Lower lobe of right lung (tissue), 2 donors: ENCODE results near the gene PCCA. TPM values are rescaled to one million over a fixed set of nuclear protein-coding genes. Genes with fewer than 3 reads are reported as not detected.

ENCODE experiments used
- ATAC-seq, 2 donors: fragments of 200-7000 bp; cut with Tn5 transposase; one replicate each; pipeline ENCODE4 v1.9.1; 2020 to 2022; ENCODE audit warnings: mild to moderate bottlenecking in 2 of 2, moderate library complexity in 2 of 2
- DNase-seq: peaks from one replicate; pipeline ENCODE4 v3.0.0-alpha.2; 2020
- H3K27ac ChIP-seq: fragments of 200-600 bp; one replicate; pipeline ENCODE4 v1.8.0; 2022
- H3K27me3 ChIP-seq: fragments of 200-600 bp; one replicate; pipeline ENCODE4 v1.8.0; 2022; ENCODE audit warnings: low read depth
- H3K36me3 ChIP-seq: fragments of 200-600 bp; one replicate; pipeline ENCODE4 v1.8.0; 2022; ENCODE audit warnings: mild to moderate bottlenecking
- H3K4me1 ChIP-seq: fragments of 200-600 bp; one replicate; pipeline ENCODE4 v1.8.0; 2022
- H3K4me3 ChIP-seq: fragments of 200-600 bp; one replicate; pipeline ENCODE4 v1.8.0; 2022; ENCODE audit warnings: mild to moderate bottlenecking
- H3K9me3 ChIP-seq: fragments of 200-600 bp; one replicate; pipeline ENCODE4 v1.8.0; 2022
- intact Hi-C: fragments of 100-400 bp; cut with DNase I; formaldehyde crosslinking; loops from one replicate; pipeline ENCODE4 v1.11.0; 2022
- total RNA-seq: library from RNA; stranded (reverse); fragmentation: NEBNext Ultra II Directional; extraction: Animal tissue kit (Norgen Biotek cat#: 25700); gene quantifications from one replicate; pipeline ENCODE4 v1.2.1, GENCODE V29; 2021
- TF ChIP-seq, protein P1 (sequence below): fragments of 200-600 bp; IDR thresholded peaks from one replicate; pipeline ENCODE4 v1.8.0; 2022; ENCODE audit warnings: antibody characterized with exemption, mild to moderate bottlenecking
- donor health status: DM: no; HTN: yes; CAD: no; lungs with severe emphysema.

PCCA gene
- total RNA-seq, 1 donor from 2014 or later = 37.8 TPM

DNA sequence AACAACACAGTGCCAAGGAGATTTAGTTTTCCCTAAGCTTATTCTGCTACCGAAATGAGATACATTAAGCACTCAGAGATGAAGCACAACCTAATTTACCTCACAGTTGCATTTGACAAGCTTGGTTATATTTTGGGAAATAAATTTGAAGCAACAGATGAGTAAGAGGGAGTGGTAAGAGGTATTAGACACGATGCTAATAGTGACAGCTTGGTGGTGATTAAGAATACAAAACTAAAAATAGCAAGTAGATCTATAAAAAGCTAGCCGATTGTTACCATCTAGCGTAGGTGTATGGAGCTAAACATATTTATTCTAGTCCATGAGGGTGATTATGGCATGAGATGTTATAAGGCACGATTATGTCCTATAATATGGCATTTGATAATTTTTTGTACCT lies 208.5 kb downstream of the PCCA start:
- no peak overlapping the region for H3K4me3 ChIP-seq
- DNase-seq (no peak), ATAC-seq (no peak)
- H3K27me3 ChIP-seq = no peaks in the 10 kb centered on the region
- no peaks in the 10 kb centered on the region for H3K9me3 ChIP-seq
- TF ChIP-seq, protein P1, sequence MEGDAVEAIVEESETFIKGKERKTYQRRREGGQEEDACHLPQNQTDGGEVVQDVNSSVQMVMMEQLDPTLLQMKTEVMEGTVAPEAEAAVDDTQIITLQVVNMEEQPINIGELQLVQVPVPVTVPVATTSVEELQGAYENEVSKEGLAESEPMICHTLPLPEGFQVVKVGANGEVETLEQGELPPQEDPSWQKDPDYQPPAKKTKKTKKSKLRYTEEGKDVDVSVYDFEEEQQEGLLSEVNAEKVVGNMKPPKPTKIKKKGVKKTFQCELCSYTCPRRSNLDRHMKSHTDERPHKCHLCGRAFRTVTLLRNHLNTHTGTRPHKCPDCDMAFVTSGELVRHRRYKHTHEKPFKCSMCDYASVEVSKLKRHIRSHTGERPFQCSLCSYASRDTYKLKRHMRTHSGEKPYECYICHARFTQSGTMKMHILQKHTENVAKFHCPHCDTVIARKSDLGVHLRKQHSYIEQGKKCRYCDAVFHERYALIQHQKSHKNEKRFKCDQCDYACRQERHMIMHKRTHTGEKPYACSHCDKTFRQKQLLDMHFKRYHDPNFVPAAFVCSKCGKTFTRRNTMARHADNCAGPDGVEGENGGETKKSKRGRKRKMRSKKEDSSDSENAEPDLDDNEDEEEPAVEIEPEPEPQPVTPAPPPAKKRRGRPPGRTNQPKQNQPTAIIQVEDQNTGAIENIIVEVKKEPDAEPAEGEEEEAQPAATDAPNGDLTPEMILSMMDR = no peak
- H3K4me1 ChIP-seq = no peaks in the 10 kb centered on the region
- intact Hi-C loops = no loop called here
- H3K27ac ChIP-seq = no peak overlapping the region
- no peaks in the 10 kb centered on the region for H3K36me3 ChIP-seq

DNA sequence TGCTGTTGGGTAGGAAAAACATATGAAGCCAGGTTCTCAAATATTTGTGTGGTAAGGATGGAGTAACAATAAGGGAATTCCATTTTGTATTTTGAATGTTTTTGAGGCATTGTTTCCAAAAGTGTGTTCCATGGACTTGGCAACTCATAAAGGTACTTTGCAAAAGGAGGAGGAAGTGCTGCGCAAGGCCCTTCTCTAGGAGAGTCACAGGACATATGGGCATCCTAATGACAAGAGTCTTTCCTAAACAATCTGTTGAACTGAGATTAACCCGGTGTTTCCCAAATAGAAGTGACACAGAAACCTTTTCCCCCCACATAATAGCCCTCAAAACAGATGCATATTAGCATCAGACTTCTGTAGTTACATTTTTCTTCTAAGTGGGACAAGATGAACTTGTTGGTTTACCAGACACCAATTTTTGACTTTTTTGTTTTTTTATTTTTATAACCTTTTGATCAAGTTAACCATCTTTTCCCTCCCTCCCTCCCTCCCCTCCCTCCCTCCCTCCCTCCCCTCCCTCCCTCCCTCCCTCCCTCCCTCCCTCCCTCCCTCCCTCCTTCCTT lies 209.3 kb downstream of the PCCA start:
- Histone ChIP-seq H3K27ac (no peak overlapping the region), H3K4me1 (no peaks in the 10 kb centered on the region), H3K27me3 (no peaks in the 10 kb centered on the region), H3K9me3 (no peaks in the 10 kb centered on the region), H3K36me3 (no peaks in the 10 kb centered on the region), H3K4me3 (no peak overlapping the region)
- ATAC-seq (no peak), DNase-seq (no peak)
- TF ChIP-seq, protein P1 = no peak
- intact Hi-C loops = no loop called here

DNA sequence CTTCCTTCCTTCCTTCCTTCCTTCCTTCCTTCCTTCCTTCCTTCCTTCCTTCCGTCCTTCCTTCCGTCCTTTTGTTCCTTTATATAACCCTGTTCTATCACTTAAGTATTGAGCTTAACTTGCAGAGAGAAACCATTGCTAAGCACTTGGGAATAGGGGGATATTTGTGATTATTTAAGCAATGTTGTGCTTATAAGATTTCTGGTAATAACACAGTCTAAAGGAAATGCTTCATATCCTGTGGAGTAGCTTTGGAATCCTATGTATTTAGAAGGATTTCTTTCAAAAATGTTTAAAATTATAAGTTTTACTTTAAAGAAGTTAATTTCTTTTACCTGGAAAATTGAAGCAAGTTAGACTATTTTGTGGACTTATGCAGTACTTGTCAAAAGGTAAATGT lies 209.8 kb downstream of the PCCA start:
- Histone ChIP-seq H3K27ac (no peak overlapping the region), H3K4me1 (no peaks in the 10 kb centered on the region), H3K9me3 (no peaks in the 10 kb centered on the region), H3K4me3 (no peak overlapping the region), H3K27me3 (no peaks in the 10 kb centered on the region), H3K36me3 (no peaks in the 10 kb centered on the region)
- TF ChIP-seq, protein P1 = no peak
- ATAC-seq (no peak), DNase-seq (no peak)
- intact Hi-C loops = no loop called here

DNA sequence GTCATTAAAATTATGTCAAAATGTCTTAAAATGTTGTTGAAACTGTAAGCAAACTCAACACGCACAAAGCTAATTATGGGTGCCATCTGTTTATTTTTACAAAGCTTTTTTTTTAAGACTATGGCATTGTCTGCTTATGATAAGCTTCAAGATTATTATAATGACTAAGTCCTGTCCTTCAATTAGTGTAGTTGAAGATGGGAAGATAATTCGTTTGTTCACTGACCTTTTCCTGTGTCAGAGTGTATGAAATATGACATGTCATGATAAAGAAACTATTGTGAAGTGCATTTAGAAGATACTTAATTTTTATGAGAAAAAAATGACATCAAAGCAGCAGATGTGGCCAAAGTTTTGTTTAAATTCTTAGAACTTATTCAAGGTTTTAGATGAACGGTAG lies 211.3 kb downstream of the PCCA start:
- Histone ChIP-seq H3K4me1 (no peaks in the 10 kb centered on the region), H3K4me3 (no peak overlapping the region), H3K27me3 (no peaks in the 10 kb centered on the region), H3K36me3 (no peaks in the 10 kb centered on the region), H3K27ac (no peak overlapping the region), H3K9me3 (no peaks in the 10 kb centered on the region)
- ATAC-seq (no peak), DNase-seq (no peak)
- intact Hi-C loops = no loop called here
- TF ChIP-seq, protein P1 = no peak

DNA sequence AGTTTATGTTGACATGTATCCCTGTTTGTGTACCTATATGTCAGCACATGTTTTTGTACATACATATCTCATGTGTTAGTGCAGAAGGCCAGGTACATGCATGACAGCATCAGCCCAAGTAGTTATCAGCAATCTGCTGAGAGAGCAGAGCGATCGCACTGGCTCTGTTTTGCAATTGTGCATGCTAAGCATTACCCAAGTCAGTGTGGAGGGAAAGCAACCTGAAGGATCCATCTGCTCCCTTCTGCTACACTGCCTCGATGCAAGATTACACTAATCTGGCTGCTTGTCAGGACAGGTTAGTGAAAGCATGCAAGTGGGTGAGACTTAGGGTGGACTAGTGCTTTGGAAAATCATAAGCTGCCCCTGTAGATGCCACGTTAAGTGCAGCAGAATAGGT lies 211.8 kb downstream of the PCCA start:
- Histone ChIP-seq H3K9me3 (no peaks in the 10 kb centered on the region), H3K4me1 (no peaks in the 10 kb centered on the region), H3K27me3 (no peaks in the 10 kb centered on the region), H3K4me3 (no peak overlapping the region), H3K27ac (no peak overlapping the region), H3K36me3 (no peaks in the 10 kb centered on the region)
- no peak for DNase-seq
- ATAC-seq = no peak
- TF ChIP-seq, protein P1 = no peak
- intact Hi-C loops = no loop called here

DNA sequence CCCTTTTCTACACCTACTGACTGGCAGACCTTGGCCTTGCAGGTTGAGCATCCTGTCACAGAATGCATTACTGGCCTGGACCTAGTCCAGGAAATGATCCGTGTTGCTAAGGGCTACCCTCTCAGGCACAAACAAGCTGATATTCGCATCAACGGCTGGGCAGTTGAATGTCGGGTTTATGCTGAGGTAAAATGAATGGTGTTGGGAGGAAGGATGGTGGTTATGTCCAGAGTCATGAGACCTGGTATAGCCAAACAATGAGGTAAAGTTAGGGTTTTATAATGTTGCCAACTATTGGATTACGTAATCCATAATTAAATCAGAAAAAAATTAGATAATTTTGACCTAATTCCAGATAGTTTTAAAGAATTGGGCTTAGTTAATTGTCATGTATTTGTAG lies 212.5 kb downstream of the PCCA start:
- TF ChIP-seq, protein P1 = no peak
- no peaks in the 10 kb centered on the region for H3K36me3 ChIP-seq
- H3K27ac ChIP-seq = no peak overlapping the region
- DNase-seq (no peak), ATAC-seq (no peak)
- H3K4me1 ChIP-seq = no peaks in the 10 kb centered on the region
- no peaks in the 10 kb centered on the region for H3K27me3 ChIP-seq
- H3K9me3 ChIP-seq = no peaks in the 10 kb centered on the region
- intact Hi-C loops = no loop called here
- no peak overlapping the region for H3K4me3 ChIP-seq
